Motor neuron (in vitro differentiated cells): ENCODE data around the gene CLIP1. TPM values are rescaled to one million over a fixed set of nuclear protein-coding genes. Genes with fewer than 3 reads are reported as not detected.
"Not testable (repeated sequence)": the region's sequence is repeated elsewhere in the genome, so short reads cannot be mapped to it uniquely, and the experiment has no call there.

Experiments
- ATAC-seq, 8 experiments: fragments of 200-7000 bp; cut with Tn5 transposase; replicated peaks in 6 of 8; 2 replicates each; pipeline ENCODE4 v1.8.0; 2021; ENCODE audit warnings: mild to moderate bottlenecking in 8 of 8, moderate library complexity in 8 of 8
- H3K27ac ChIP-seq, 2 donors: fragments of 250-450 bp; sonication (Bioruptor Pico); 2 replicates each; pipeline ENCODE4 v1.9.0; 2021; ENCODE audit warnings: antibody characterized with exemption in 2 of 2, mild to moderate bottlenecking in 2 of 2, moderate library complexity in 1 of 2
- H3K4me1 ChIP-seq, 2 donors: fragments of 250-450 bp; sonication (Bioruptor Pico); replicated peaks in 1 of 2; 2 replicates each; pipeline ENCODE4 v1.6.1; 2021; ENCODE audit warnings: antibody characterized with exemption in 2 of 2, mild to moderate bottlenecking in 2 of 2, moderate library complexity in 1 of 2
- H3K4me3 ChIP-seq, 5 donors: fragments of 250-450 bp; sonication (Bioruptor Pico); 2 replicates each; pipeline ENCODE4 v1.9.0; 2021; ENCODE audit warnings: antibody characterized with exemption in 5 of 5, mild to moderate bottlenecking in 5 of 5, moderate library complexity in 4 of 5
- WGBS, 10 experiments: fragments of 450-650 bp; shearing (Covaris generic); methylation state at CpG; one replicate each; pipeline ENCODE4 v1.0.0; 2022; 5-methylcytosine and 5-hydroxymethylcytosine counted together
- in situ Hi-C, 9 experiments: fragments of 400-800 bp; cut with MboI; loops; one replicate each; pipeline ENCODE4 v1.15.0; 2021; ENCODE audit warnings: low sequenced_read_pairs in 9 of 9, low pct_unique_long_range_greater_than_20kb in 2 of 9; ENCODE audit not compliant: unreplicated experiment in 9 of 9
- total RNA-seq, 8 experiments: library from RNA; unstranded; fragments of 300-600 nt; gene quantifications; 2 replicates each; pipeline versions ENCODE4 v1.2.3 to v1.2.4, GENCODE V29; 2022

The CLIP1 gene
- total RNA-seq, 8 experiments from 2014 or later, result 44.5 to 110 (median 65.1) TPM

GRCh38 chr12:122385171-122386016 lies 37.1 kb downstream of the CLIP1 start:
- Histone ChIP-seq H3K4me1 (peaks cover 0 to 12% of the 10 kb centered on the region in 2 donors), H3K27ac (peak overlapping the region in 1 of 2 donors; percentile 33), H3K4me3 (no peak overlapping the region)
- ATAC-seq, result peak in 1 of 8 experiments; percentile 33
- 7 to 100% (median 63%) methylated on average over 1 to 9 of the region's 13 CpGs for WGBS, 10 experiments
- in situ Hi-C loops, result no loop called here

- WGBS, 10 experiments, result 67 to 100% (median 80%) methylated on average over 1 to 4 of the region's 6 CpGs; no CpG with 5 or more reads in 1 of the 10 experiments
- in situ Hi-C loops, result no loop called here
- H3K4me1 ChIP-seq, result peaks cover 0 to 12% of the 10 kb centered on the region in 2 donors
- H3K27ac ChIP-seq, result no peak overlapping the region
- H3K4me3 ChIP-seq, result no peak overlapping the region
- no peak for ATAC-seq
These were observed 39.5 kb downstream of the CLIP1 start for GRCh38 chr12:122382919-122383350.

GRCh38 chr12:122381021-122381420 lies 41.4 kb downstream of the CLIP1 start:
- no peak for ATAC-seq
- Histone ChIP-seq H3K27ac (no peak overlapping the region), H3K4me3 (no peak overlapping the region), H3K4me1 (peaks cover 0 to 12% of the 10 kb centered on the region in 2 donors)
- WGBS, 10 experiments, result 88 to 100% (median 100%) methylated on average over 1 of the region's 1 CpG; no CpG with 5 or more reads in 6 of the 10 experiments
- in situ Hi-C loops, result no loop called here

GRCh38 chr12:122376751-122377150 lies 45.7 kb downstream of the CLIP1 start:
- WGBS, 10 experiments, result 90 to 100% (median 100%) methylated on average over 1 to 4 of the region's 5 CpGs; no CpG with 5 or more reads in 3 of the 10 experiments
- not testable (repeated sequence) for ATAC-seq, H3K27ac ChIP-seq

GRCh38 chr12:122374707-122375106 lies 47.8 kb downstream of the CLIP1 start:
- WGBS, 10 experiments, result 58 to 100% (median 96%) methylated on average over 1 to 5 of the region's 5 CpGs; no CpG with 5 or more reads in 1 of the 10 experiments
- in situ Hi-C loops, result no loop called here
- ATAC-seq, result no peak

More at GRCh38 chr12:122376751-122377150, 45.7 kb downstream of the CLIP1 start:
- H3K4me1 ChIP-seq, in situ Hi-C loops, H3K4me3 ChIP-seq: not testable (repeated sequence)

GRCh38 chr12:122371475-122372045 lies 50.9 kb downstream of the CLIP1 start:
- Histone ChIP-seq H3K27ac (no peak overlapping the region), H3K4me3 (no peak overlapping the region), H3K4me1 (peaks cover 5 to 9% of the 10 kb centered on the region in 2 donors)
- WGBS, 10 experiments, result 33 to 100% (median 76%) methylated on average over 1 to 5 of the region's 8 CpGs
- no peak for ATAC-seq
- in situ Hi-C loops, result no loop called here

More at GRCh38 chr12:122374707-122375106, 47.8 kb downstream of the CLIP1 start:
- H3K4me1 ChIP-seq, result no peaks in the 10 kb centered on the region
- no peak overlapping the region for H3K4me3 ChIP-seq
- H3K27ac ChIP-seq, result no peak overlapping the region

- ATAC-seq, result no peak
- Histone ChIP-seq H3K4me3 (no peak overlapping the region), H3K4me1 (peaks cover 8 to 12% of the 10 kb centered on the region in 2 donors), H3K27ac (peak overlapping the region in 1 of 2 donors; percentile 21)
- in situ Hi-C loops, result no loop called here
- WGBS, 10 experiments, result 27 to 100% (median 73%) methylated on average over 2 to 10 of the region's 10 CpGs; no CpG with 5 or more reads in 1 of the 10 experiments
These were observed 54.0 kb downstream of the CLIP1 start for GRCh38 chr12:122368361-122369073.

GRCh38 chr12:122367632-122368031 lies 54.8 kb downstream of the CLIP1 start:
- ATAC-seq, result not testable (repeated sequence)

GRCh38 chr12:122366685-122367475 lies 55.6 kb downstream of the CLIP1 start:
- peak; percentile 75 to 100 (median 99) for ATAC-seq
- peak overlapping the region; percentile 82 for H3K27ac ChIP-seq
- WGBS, 10 experiments, result 0 to 50% (median 27%) methylated on average over 1 to 3 of the region's 3 CpGs

More at GRCh38 chr12:122367632-122368031, 54.8 kb downstream of the CLIP1 start:
- Histone ChIP-seq H3K4me1 (peaks cover 8 to 12% of the 10 kb centered on the region in 2 donors), H3K27ac (peak overlapping the region in 1 of 2 donors; percentile 82)
- in situ Hi-C loops, H3K4me3 ChIP-seq: not testable (repeated sequence)

GRCh38 chr12:122365226-122365625 lies 57.2 kb downstream of the CLIP1 start:
- in situ Hi-C loops, H3K4me3 ChIP-seq, ATAC-seq, H3K27ac ChIP-seq: not testable (repeated sequence)
- 44 to 100% (median 84%) methylated on average over 1 to 5 of the region's 5 CpGs; no CpG with 5 or more reads in 1 of the 10 experiments for WGBS, 10 experiments
- H3K4me1 ChIP-seq, result peaks cover 8 to 12% of the 10 kb centered on the region in 2 donors

More at GRCh38 chr12:122366685-122367475, 55.6 kb downstream of the CLIP1 start:
- Histone ChIP-seq H3K4me3 (no peak overlapping the region), H3K4me1 (peaks cover 8 to 12% of the 10 kb centered on the region in 2 donors)
- in situ Hi-C loops, result no loop called here

GRCh38 chr12:122363782-122364181 lies 58.7 kb downstream of the CLIP1 start:
- no peak for ATAC-seq
- peaks cover 8 to 12% of the 10 kb centered on the region in 2 donors for H3K4me1 ChIP-seq
- H3K27ac ChIP-seq, result no peak overlapping the region
- 9 to 95% (median 93%) methylated on average over 2 to 9 of the region's 9 CpGs; no CpG with 5 or more reads in 1 of the 10 experiments for WGBS, 10 experiments
- no peak overlapping the region for H3K4me3 ChIP-seq
- in situ Hi-C loops, result no loop called here

- 64 to 100% (median 88%) methylated on average over 1 of the region's 1 CpG; no CpG with 5 or more reads in 1 of the 10 experiments for WGBS, 10 experiments
- ATAC-seq, result no peak
- Histone ChIP-seq H3K4me1 (peaks cover 8 to 12% of the 10 kb centered on the region in 2 donors), H3K4me3 (no peak overlapping the region), H3K27ac (no peak overlapping the region)
- in situ Hi-C loops, result no loop called here
These were observed 59.7 kb downstream of the CLIP1 start for GRCh38 chr12:122362755-122363154.
